ENCODE data around the gene RNF180.

- TF ChIP-seq POLR2A (IDR thresholded peaks at IDR 0.05): no peak
- TF ChIP-seq POLR2AphosphoS5 (IDR thresholded peaks at IDR 0.05; ENCODE audit: insufficient read depth in 1 of 2, low read depth in 1 of 2): no peak
Measured at GRCh38 chr5:64229163-64229774, 63.6 kb downstream of the RNF180 start.

All from vagina (tissue), 2 donors.